Trophoblast cell (in vitro differentiated cells and primary cell): ENCODE results near the gene PCSK6.

Experiments
- DNase-seq, 2 donors: peaks; one replicate each; pipeline ENCODE4 v3.0.0-alpha.2; 2016
- H2AFZ ChIP-seq: 2 replicates; pipeline ENCODE4 v1.6.1; 2013; ENCODE audit warnings: low read length, moderate library complexity, mild to moderate bottlenecking; ENCODE audit not compliant: insufficient read depth, poor library complexity
- H2AK5ac ChIP-seq: 2 replicates; pipeline ENCODE4 v1.6.1; 2013; ENCODE audit warnings: mild to moderate bottlenecking, low read length
- H2BK120ac ChIP-seq: 2 replicates; pipeline ENCODE4 v1.6.1; 2013; ENCODE audit warnings: low read length, mild to moderate bottlenecking, moderate library complexity; ENCODE audit not compliant: insufficient read depth, poor library complexity
- H2BK12ac ChIP-seq: 2 replicates; pipeline ENCODE4 v1.6.1; 2013; ENCODE audit warnings: mild to moderate bottlenecking, low read length, moderate library complexity
- H2BK5ac ChIP-seq: 2 replicates; pipeline ENCODE4 v1.6.1; 2013; ENCODE audit warnings: low read length, low read depth, moderate library complexity, mild to moderate bottlenecking; ENCODE audit not compliant: poor library complexity
- H3K14ac ChIP-seq: 2 replicates; pipeline ENCODE4 v1.6.1; 2013; ENCODE audit warnings: mild to moderate bottlenecking, low read length
- H3K18ac ChIP-seq: 2 replicates; pipeline ENCODE4 v1.6.1; 2013; ENCODE audit warnings: mild to moderate bottlenecking, low read length
- H3K23ac ChIP-seq: 2 replicates; pipeline ENCODE4 v1.6.1; 2013; ENCODE audit warnings: low read length
- H3K27ac ChIP-seq: 2 replicates; pipeline ENCODE4 v1.5.1; 2013; ENCODE audit warnings: low read depth, mild to moderate bottlenecking, inconsistent platforms, low read length, moderate library complexity
- H3K27me3 ChIP-seq: 2 replicates; pipeline ENCODE4 v1.6.1; 2013; ENCODE audit warnings: inconsistent platforms, mild to moderate bottlenecking, low read length, moderate library complexity; ENCODE audit not compliant: insufficient read depth
- H3K36me3 ChIP-seq, 2 experiments: 1 replicate in 1 of 2; 2 replicates in 1 of 2; pipeline ENCODE4 v1.6.1; 2013; ENCODE audit warnings: low read length in 2 of 2, mild to moderate bottlenecking in 2 of 2, moderate library complexity in 1 of 2; ENCODE audit not compliant: insufficient read depth in 2 of 2, control insufficient read depth in 1 of 2
- H3K4ac ChIP-seq: 2 replicates; pipeline ENCODE4 v1.6.1; 2013; ENCODE audit warnings: low read depth, mild to moderate bottlenecking, low read length, moderate library complexity
- H3K4me1 ChIP-seq, 2 experiments: 1 replicate in 1 of 2; 2 replicates in 1 of 2; pipeline ENCODE4 v1.6.1; 2013; ENCODE audit warnings: low read length in 2 of 2, mild to moderate bottlenecking in 2 of 2, moderate library complexity in 1 of 2; ENCODE audit not compliant: insufficient read depth in 2 of 2, control insufficient read depth in 1 of 2
- H3K4me2 ChIP-seq: 2 replicates; pipeline ENCODE4 v1.6.1; 2013; ENCODE audit warnings: inconsistent platforms, mild to moderate bottlenecking, low read length, moderate library complexity
- H3K4me3 ChIP-seq: 2 replicates; pipeline ENCODE4 v1.5.1; 2013; ENCODE audit warnings: mild to moderate bottlenecking, low read depth, low read length, inconsistent platforms
- H3K79me1 ChIP-seq: one replicate; pipeline ENCODE4 v1.6.1; 2013; ENCODE audit warnings: low read length
- H3K79me2 ChIP-seq: 2 replicates; pipeline ENCODE4 v1.6.1; 2013; ENCODE audit warnings: low read length, mild to moderate bottlenecking; ENCODE audit not compliant: control insufficient read depth, insufficient read depth, poor library complexity
- H3K9ac ChIP-seq: 2 replicates; pipeline ENCODE4 v1.6.1; 2013; ENCODE audit warnings: mild to moderate bottlenecking, low read length
- H3K9me3 ChIP-seq: 2 replicates; pipeline ENCODE4 v1.6.1; 2013; ENCODE audit warnings: low read depth, mild to moderate bottlenecking, control low read depth, inconsistent platforms, low read length; ENCODE audit not compliant: insufficient read depth
- H4K12ac ChIP-seq: 2 replicates; pipeline ENCODE4 v1.6.1; 2013; ENCODE audit warnings: low read depth, mild to moderate bottlenecking, low read length, moderate library complexity
- H4K8ac ChIP-seq: 2 replicates; pipeline ENCODE4 v1.6.1; 2013; ENCODE audit warnings: low read depth, mild to moderate bottlenecking, low read length, moderate library complexity
- H4K91ac ChIP-seq: one replicate; pipeline ENCODE4 v1.6.1; 2013; ENCODE audit warnings: low read depth, mild to moderate bottlenecking, low read length, moderate library complexity
- WGBS: extraction: QIAGEN DNeasy Blood & Tissue Kit; methylation state at CpG from one replicate; pipeline ENCODE4 v1.1.7; 2013; ENCODE audit warnings: missing lambda C conversion rate; ENCODE audit not compliant: insufficient read length, insufficient coverage; ENCODE audit errors: extremely low coverage; 5-methylcytosine and 5-hydroxymethylcytosine counted together

Gene PCSK6

GRCh38 chr15:101480613-101481380 lies 8.7 kb downstream of the PCSK6 start:
- no CpG with 5 or more reads among the region's 23 CpGs for WGBS
- Histone ChIP-seq H4K8ac (peak overlapping the region; percentile 26), H3K18ac (peak overlapping the region; percentile 4), H2AFZ (no peak overlapping the region), H2BK5ac (peak overlapping the region; percentile 54), H3K4me1 (peaks cover 42 to 43% of the 10 kb centered on the region in 2 experiments), H3K36me3 (no peaks in the 10 kb centered on the region), H3K27ac (no peak overlapping the region), H3K4me2 (no peak overlapping the region), H3K4me3 (no peak overlapping the region), H4K91ac (peak overlapping the region; percentile 60), H2AK5ac (peak overlapping the region; percentile 51), H3K14ac (peak overlapping the region; percentile 27), H2BK120ac (peak overlapping the region; percentile 2), H3K23ac (no peak overlapping the region), H3K9ac (no peak overlapping the region), H4K12ac (no peak overlapping the region), H2BK12ac (peak overlapping the region; percentile 47), H3K4ac (peak overlapping the region; percentile 11), H3K79me1 (peaks cover 24% of the 10 kb centered on the region), H3K27me3 (no peaks in the 10 kb centered on the region), H3K79me2 (peaks cover 5% of the 10 kb centered on the region), H3K9me3 (peaks cover 2% of the 10 kb centered on the region)
- peak in 1 of 2 donors; percentile 54 for DNase-seq

GRCh38 chr15:101479851-101480612 lies 9.5 kb downstream of the PCSK6 start:
- H3K4me1 ChIP-seq, result peaks cover 42 to 43% of the 10 kb centered on the region in 2 experiments
- no peak overlapping the region for H3K9ac ChIP-seq
- no peak overlapping the region for H2BK5ac ChIP-seq
- H3K9me3 ChIP-seq, result peaks cover 2% of the 10 kb centered on the region
- peak overlapping the region; percentile 51 for H2AK5ac ChIP-seq
- peaks cover 24% of the 10 kb centered on the region for H3K79me1 ChIP-seq
- no CpG with 5 or more reads among the region's 15 CpGs for WGBS
- H3K27ac ChIP-seq, result no peak overlapping the region
- peak overlapping the region; percentile 27 for H3K14ac ChIP-seq
- H3K18ac ChIP-seq, result peak overlapping the region; percentile 74
- no peaks in the 10 kb centered on the region for H3K27me3 ChIP-seq
- H4K91ac ChIP-seq, result peak overlapping the region; percentile 60
- no peaks in the 10 kb centered on the region for H3K36me3 ChIP-seq
- DNase-seq, result peak in 1 of 2 donors; percentile 68
- H3K23ac ChIP-seq, result no peak overlapping the region
- no peak overlapping the region for H2BK120ac ChIP-seq
- no peak overlapping the region for H3K4me3 ChIP-seq
- no peak overlapping the region for H3K4me2 ChIP-seq
- H2BK12ac ChIP-seq, result peak overlapping the region; percentile 47
- no peak overlapping the region for H4K12ac ChIP-seq
- peaks cover 5% of the 10 kb centered on the region for H3K79me2 ChIP-seq
- H2AFZ ChIP-seq, result no peak overlapping the region
- no peak overlapping the region for H4K8ac ChIP-seq
- peak overlapping the region; percentile 11 for H3K4ac ChIP-seq

GRCh38 chr15:101479342-101479845 lies 10.1 kb downstream of the PCSK6 start:
- peak overlapping the region; percentile 28 for H2BK12ac ChIP-seq
- H3K18ac ChIP-seq, result peak overlapping the region; percentile 74
- peak overlapping the region; percentile 16 for H3K14ac ChIP-seq
- no peak overlapping the region for H4K12ac ChIP-seq
- no peak for DNase-seq
- WGBS, result no CpG with 5 or more reads among the region's 11 CpGs
- peaks cover 42 to 43% of the 10 kb centered on the region in 2 experiments for H3K4me1 ChIP-seq
- no peaks in the 10 kb centered on the region for H3K36me3 ChIP-seq
- H3K27ac ChIP-seq, result no peak overlapping the region
- H3K9ac ChIP-seq, result no peak overlapping the region
- H4K8ac ChIP-seq, result no peak overlapping the region
- no peak overlapping the region for H3K4me2 ChIP-seq
- peaks cover 2% of the 10 kb centered on the region for H3K9me3 ChIP-seq
- no peak overlapping the region for H2AFZ ChIP-seq
- H2AK5ac ChIP-seq, result peak overlapping the region; percentile 18
- peaks cover 5% of the 10 kb centered on the region for H3K79me2 ChIP-seq
- no peak overlapping the region for H3K4ac ChIP-seq
- H3K23ac ChIP-seq, result no peak overlapping the region
- no peak overlapping the region for H2BK5ac ChIP-seq
- peak overlapping the region; percentile 25 for H4K91ac ChIP-seq
- H3K27me3 ChIP-seq, result no peaks in the 10 kb centered on the region
- peaks cover 24% of the 10 kb centered on the region for H3K79me1 ChIP-seq
- no peak overlapping the region for H2BK120ac ChIP-seq
- H3K4me3 ChIP-seq, result no peak overlapping the region

GRCh38 chr15:101478701-101479341 lies 10.7 kb downstream of the PCSK6 start:
- H3K18ac ChIP-seq, result no peak overlapping the region
- peak overlapping the region; percentile 20 for H3K14ac ChIP-seq
- H3K27me3 ChIP-seq, result no peaks in the 10 kb centered on the region
- peak overlapping the region; percentile 31 for H2BK12ac ChIP-seq
- no CpG with 5 or more reads among the region's 14 CpGs for WGBS
- peaks cover 24% of the 10 kb centered on the region for H3K79me1 ChIP-seq
- H3K79me2 ChIP-seq, result peaks cover 5% of the 10 kb centered on the region
- H4K91ac ChIP-seq, result peak overlapping the region; percentile 25
- peaks cover 2% of the 10 kb centered on the region for H3K9me3 ChIP-seq
- H3K4me1 ChIP-seq, result peaks cover 42 to 43% of the 10 kb centered on the region in 2 experiments
- no peak overlapping the region for H3K4ac ChIP-seq
- no peak overlapping the region for H3K9ac ChIP-seq
- no peak overlapping the region for H3K4me3 ChIP-seq
- no peak overlapping the region for H4K8ac ChIP-seq
- H3K4me2 ChIP-seq, result no peak overlapping the region
- peak overlapping the region; percentile 22 for H2AK5ac ChIP-seq
- H3K36me3 ChIP-seq, result no peaks in the 10 kb centered on the region
- H4K12ac ChIP-seq, result no peak overlapping the region
- DNase-seq, result no peak
- H3K23ac ChIP-seq, result no peak overlapping the region
- no peak overlapping the region for H3K27ac ChIP-seq
- H2BK5ac ChIP-seq, result no peak overlapping the region
- H2BK120ac ChIP-seq, result peak overlapping the region; percentile 61
- H2AFZ ChIP-seq, result no peak overlapping the region
